HG03558 (cell line): ENCODE results near the gene ROBO4.

Experiments
- ATAC-seq: cut with Tn5 transposase; IDR thresholded peaks from one replicate; pipeline ENCODE4 v1.9.1; 2021; ENCODE audit warnings: moderate number of reproducible peaks; ENCODE audit not compliant: unreplicated experiment; ENCODE audit errors: extremely low read depth

ROBO4 gene

GRCh38 chr11:124897674-124898262, at the start of gene ROBO4:
Gene ROBO4, minus strand, starts transcription at chr11:124897865. Its CDS starts 70 bp downstream, at chr11:124897795.
- ATAC-seq: no peak

GRCh38 chr11:124946735-124947141, 49.1 kb upstream of the ROBO4 start:
- ATAC-seq: no peak

- ATAC-seq: no peak
Observed at GRCh38 chr11:124945826-124946225, 48.2 kb upstream of the ROBO4 start.

- no peak for ATAC-seq
Observed at GRCh38 chr11:124944565-124944964, 46.9 kb upstream of the ROBO4 start.

GRCh38 chr11:124943741-124944140, 46.1 kb upstream of the ROBO4 start:
- ATAC-seq: no peak

- ATAC-seq: no peak
Observed at GRCh38 chr11:124943254-124943616, 45.6 kb upstream of the ROBO4 start.

- ATAC-seq: no peak
Observed at GRCh38 chr11:124942466-124943253, 45.0 kb upstream of the ROBO4 start.

- ATAC-seq: no peak
Observed at GRCh38 chr11:124941703-124942102, 44.0 kb upstream of the ROBO4 start.

GRCh38 chr11:124938970-124939369, 41.3 kb upstream of the ROBO4 start:
- ATAC-seq: no peak

- ATAC-seq: no peak
Observed at GRCh38 chr11:124938206-124938765, 40.6 kb upstream of the ROBO4 start.

GRCh38 chr11:124937336-124937935, 39.8 kb upstream of the ROBO4 start:
- ATAC-seq: no peak

- no peak for ATAC-seq
Observed at GRCh38 chr11:124935548-124936514, 38.2 kb upstream of the ROBO4 start, which contains the start of gene HEPACAM. Gene HEPACAM, minus strand, starts transcription at chr11:124936047. Its CDS starts 41 bp downstream, at chr11:124936006.

- ATAC-seq: no peak
Observed at GRCh38 chr11:124934862-124935547, 37.3 kb upstream of the ROBO4 start.

GRCh38 chr11:124930799-124931198, 33.1 kb upstream of the ROBO4 start:
- peak; percentile 83 for ATAC-seq

- ATAC-seq: no peak
Observed at GRCh38 chr11:124928942-124929665, 31.4 kb upstream of the ROBO4 start.

GRCh38 chr11:124923296-124923695, 25.6 kb upstream of the ROBO4 start:
- ATAC-seq: no peak

GRCh38 chr11:124922831-124923230, 25.2 kb upstream of the ROBO4 start:
- no peak for ATAC-seq

GRCh38 chr11:124920870-124921609, 23.4 kb upstream of the ROBO4 start:
- ATAC-seq: peak; percentile 51
